CD4-positive, alpha-beta T cell treated with Interferon gamma for 1 hour (primary cell): Measurements from ENCODE around the gene SEC61B.

Experiments
- DNase-seq: peaks from one replicate; pipeline ENCODE4 v3.0.0-alpha.2; 2020

The SEC61B gene

GRCh38 chr9:99238331-99238730 lies 16.2 kb downstream of the SEC61B start:
- no peak for DNase-seq

GRCh38 chr9:99239341-99240060 lies 17.4 kb downstream of the SEC61B start:
- no peak for DNase-seq

GRCh38 chr9:99241106-99241505 lies 19.0 kb downstream of the SEC61B start:
- no peak for DNase-seq

GRCh38 chr9:99244344-99245260 lies 22.5 kb downstream of the SEC61B start:
- DNase-seq = no peak

GRCh38 chr9:99249619-99250018 lies 27.5 kb downstream of the SEC61B start:
- DNase-seq = no peak

GRCh38 chr9:99251157-99251556 lies 29.1 kb downstream of the SEC61B start:
- no peak for DNase-seq

GRCh38 chr9:99253134-99253533 lies 31.1 kb downstream of the SEC61B start:
- no peak for DNase-seq

GRCh38 chr9:99253772-99254431 lies 31.8 kb downstream of the SEC61B start:
- peak; percentile 42 for DNase-seq

GRCh38 chr9:99255651-99256050 lies 33.6 kb downstream of the SEC61B start:
- no peak for DNase-seq

- DNase-seq = no peak
Measured at GRCh38 chr9:99257723-99258389, 35.8 kb downstream of the SEC61B start.

- peak; percentile 24 for DNase-seq
Measured at GRCh38 chr9:99259231-99259918, 37.3 kb downstream of the SEC61B start.

GRCh38 chr9:99261923-99262322 lies 39.8 kb downstream of the SEC61B start:
- DNase-seq = no peak

- no peak for DNase-seq
Measured at GRCh38 chr9:99262949-99263418, 40.9 kb downstream of the SEC61B start.

- DNase-seq = no peak
Measured at GRCh38 chr9:99264070-99264680, 42.1 kb downstream of the SEC61B start.

GRCh38 chr9:99265691-99266090 lies 43.6 kb downstream of the SEC61B start:
- no peak for DNase-seq

GRCh38 chr9:99266255-99267023 lies 44.4 kb downstream of the SEC61B start:
- peak; percentile 56 for DNase-seq

GRCh38 chr9:99269416-99269815 lies 47.3 kb downstream of the SEC61B start:
- DNase-seq = no peak

- DNase-seq = no peak
Measured at GRCh38 chr9:99270491-99270890, 48.4 kb downstream of the SEC61B start.

GRCh38 chr9:99272836-99273235 lies 50.8 kb downstream of the SEC61B start:
- DNase-seq = no peak

GRCh38 chr9:99274016-99274415 lies 51.9 kb downstream of the SEC61B start:
- no peak for DNase-seq

GRCh38 chr9:99274495-99274894 lies 52.4 kb downstream of the SEC61B start:
- DNase-seq = no peak
